GM10266 (cell line): ENCODE data around the gene JMJD1C.
A peak's percentile ranks its signal among the peaks of the same experiment; 100 is the strongest.

Experiments
- DNase-seq: peaks from one replicate; pipeline ENCODE4 v3.0.0; 2012; ENCODE audit errors: extremely low spot score
- TF ChIP-seq, protein P1 (sequence below): IDR thresholded peaks from 2 replicates; pipeline ENCODE4 v1.5.1; 2012; ENCODE audit warnings: mild to moderate bottlenecking, low read depth; ENCODE audit not compliant: control insufficient read depth, insufficient read depth; ENCODE audit errors: missing control alignments

The JMJD1C gene

DNA sequence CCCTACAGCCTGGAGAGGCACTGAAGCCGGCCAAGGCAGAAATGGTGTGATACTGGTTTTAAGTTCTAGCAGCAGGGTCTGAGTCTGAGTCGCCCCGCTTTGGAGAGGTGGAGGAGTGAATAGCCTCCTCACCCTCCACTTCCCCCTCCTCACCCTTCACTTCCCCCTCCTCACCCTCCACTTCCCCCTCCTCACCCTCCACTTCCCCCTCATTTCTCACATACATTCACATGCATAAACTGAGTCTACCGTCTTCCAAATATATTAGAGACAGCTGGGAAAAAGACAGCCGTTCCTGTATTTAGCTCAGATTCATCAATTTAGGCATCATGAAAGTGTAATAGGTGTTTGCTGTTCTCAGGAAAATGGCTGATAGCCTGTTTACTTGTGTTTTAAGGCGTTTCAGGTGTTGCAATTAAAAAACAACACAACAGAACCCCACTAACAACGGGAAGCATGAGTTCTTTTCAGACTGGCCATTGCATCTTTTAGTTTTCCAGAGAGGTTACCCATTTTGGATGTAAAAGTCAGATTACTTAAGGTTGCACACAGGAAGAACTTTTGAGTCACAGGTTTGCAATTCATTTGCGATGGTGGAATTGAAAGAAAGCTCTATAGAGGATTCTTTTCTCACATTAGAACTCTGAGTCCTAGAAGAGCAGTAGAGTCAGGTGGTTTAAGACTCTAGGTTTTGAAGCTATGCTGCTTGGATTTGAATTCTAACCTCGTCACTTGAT lies 331.8 kb downstream of the JMJD1C start:
- TF ChIP-seq, protein P1, sequence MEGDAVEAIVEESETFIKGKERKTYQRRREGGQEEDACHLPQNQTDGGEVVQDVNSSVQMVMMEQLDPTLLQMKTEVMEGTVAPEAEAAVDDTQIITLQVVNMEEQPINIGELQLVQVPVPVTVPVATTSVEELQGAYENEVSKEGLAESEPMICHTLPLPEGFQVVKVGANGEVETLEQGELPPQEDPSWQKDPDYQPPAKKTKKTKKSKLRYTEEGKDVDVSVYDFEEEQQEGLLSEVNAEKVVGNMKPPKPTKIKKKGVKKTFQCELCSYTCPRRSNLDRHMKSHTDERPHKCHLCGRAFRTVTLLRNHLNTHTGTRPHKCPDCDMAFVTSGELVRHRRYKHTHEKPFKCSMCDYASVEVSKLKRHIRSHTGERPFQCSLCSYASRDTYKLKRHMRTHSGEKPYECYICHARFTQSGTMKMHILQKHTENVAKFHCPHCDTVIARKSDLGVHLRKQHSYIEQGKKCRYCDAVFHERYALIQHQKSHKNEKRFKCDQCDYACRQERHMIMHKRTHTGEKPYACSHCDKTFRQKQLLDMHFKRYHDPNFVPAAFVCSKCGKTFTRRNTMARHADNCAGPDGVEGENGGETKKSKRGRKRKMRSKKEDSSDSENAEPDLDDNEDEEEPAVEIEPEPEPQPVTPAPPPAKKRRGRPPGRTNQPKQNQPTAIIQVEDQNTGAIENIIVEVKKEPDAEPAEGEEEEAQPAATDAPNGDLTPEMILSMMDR: no peak
- DNase-seq: no peak

DNA sequence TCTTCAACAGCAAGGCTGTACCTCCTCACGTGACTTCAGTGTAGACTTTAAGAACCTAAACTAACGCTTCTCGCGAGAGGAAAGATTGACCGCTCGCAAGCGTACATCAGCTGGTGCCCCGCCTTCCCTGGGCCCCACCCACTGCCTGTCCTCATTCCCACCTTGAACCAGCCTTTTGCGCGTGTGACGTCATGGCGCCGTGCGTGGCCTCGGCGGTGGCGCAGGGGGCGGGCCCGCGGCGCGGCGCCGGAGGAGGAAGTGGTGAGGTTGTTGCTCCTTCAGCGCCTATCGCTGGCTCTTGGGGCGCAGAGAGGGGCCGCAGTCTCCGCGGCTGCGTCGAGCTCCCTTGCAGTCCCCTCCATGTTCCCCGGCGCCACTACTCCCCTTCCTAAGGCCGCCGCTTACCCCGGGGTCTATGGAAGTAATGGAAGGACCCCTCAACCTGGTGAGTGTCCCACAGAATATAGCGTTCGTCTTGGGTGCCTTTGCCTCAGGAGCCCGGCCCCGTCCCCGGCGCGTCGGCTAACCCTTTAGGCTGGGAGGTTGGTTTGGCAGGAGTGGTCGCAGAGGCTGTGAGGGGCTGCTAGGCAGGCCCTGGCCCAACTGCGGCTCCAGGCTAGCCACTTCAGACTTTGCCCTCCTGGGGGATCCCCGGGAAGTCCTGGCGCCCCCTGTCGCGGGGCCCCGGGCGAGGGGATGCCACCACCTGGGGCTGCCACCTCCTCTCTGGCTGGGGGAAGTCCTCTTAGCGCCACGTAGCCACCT lies 332.5 kb downstream of the JMJD1C start, which contains the start of gene NRBF2:
Gene NRBF2 (plus strand): TSS at position 273 of the 765 bp plus-strand sequence. CDS start 143 bp downstream, at position 416.
- TF ChIP-seq, protein P1: peak; percentile 37
- peak; percentile 92 for DNase-seq

DNA sequence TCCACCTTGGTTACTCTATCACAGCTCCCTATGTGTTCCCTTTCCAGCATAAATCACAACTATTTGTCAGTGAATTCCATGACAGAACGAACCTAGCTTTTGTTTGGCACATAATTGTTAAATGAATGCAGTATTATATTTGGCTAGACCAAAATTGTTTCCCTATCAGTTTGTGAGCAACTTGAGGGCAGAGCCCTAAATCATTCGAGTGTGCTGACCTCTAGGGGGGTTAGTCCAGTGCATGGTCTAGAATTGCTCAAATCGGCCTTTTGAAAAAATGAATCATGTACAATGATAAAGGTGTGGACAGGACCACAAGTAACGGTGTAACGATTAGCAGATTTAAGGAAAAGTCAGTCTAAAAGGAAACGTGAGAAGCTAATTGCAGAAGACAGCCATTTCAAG lies 333.1 kb downstream of the JMJD1C start:
- TF ChIP-seq, protein P1: no peak

DNA sequence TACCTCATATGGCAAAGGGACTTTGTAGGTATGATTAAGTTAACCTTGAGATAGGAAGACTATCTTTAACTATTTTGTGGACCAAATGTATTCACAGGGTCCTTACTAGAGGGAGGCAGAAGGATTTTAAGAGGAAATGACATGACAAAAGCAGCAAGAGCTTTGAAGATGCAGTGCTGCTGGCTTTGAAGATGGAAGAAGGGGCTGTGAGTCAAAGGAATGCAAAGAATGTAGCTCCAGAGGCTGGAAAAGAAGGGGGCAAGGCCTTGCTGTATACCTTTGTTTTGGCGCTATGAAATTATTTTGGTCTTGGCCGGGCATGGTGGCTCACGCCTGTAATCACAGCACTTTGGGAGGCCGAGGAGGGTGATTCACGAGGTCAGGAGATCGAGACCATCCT lies 335.9 kb downstream of the JMJD1C start:
- DNase-seq: no peak
- TF ChIP-seq, protein P1: no peak

More for the DNA sequence above, 333.1 kb downstream of the JMJD1C start:
- no peak for DNase-seq

DNA sequence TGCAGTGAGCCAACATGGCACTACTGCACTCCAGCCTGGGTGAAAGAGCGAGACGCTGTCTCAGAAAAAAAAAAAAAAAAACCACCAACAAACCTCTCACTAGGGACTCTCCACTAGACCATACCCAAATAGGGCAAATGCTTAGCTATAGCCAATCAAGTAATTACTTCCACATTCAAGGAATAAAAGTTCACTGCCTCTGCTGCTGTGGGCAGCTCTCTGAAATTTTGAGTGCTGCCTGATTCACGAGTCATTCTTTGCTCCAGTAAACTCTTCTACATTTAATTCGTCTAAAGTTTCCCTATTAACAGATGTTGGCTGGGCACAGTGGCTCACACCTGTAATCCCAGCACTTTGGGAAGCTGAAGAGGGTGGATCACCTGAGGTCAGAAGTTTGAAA lies 337.3 kb downstream of the JMJD1C start:
- no peak for DNase-seq
- TF ChIP-seq, protein P1: no peak

DNA sequence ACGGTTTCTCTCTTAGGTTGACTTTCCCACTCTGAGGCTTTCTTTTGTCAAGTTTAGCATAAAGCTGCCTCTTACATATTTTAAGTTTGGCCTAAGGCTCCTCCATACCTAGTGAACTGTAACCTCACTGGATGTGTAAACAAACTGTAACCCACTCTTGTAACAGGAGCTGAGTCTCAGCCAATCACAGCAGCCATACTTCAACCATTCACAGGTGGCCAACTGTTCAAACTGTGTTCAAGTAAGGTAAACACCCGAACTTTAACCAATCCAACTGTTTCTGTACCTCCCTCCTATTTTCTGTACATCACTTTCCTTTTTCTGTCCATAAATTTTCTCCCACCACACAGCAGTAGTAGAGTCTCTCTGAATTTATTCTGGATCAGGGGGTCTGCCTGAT lies 340.3 kb downstream of the JMJD1C start:
- TF ChIP-seq, protein P1: no peak
- no peak for DNase-seq

DNA sequence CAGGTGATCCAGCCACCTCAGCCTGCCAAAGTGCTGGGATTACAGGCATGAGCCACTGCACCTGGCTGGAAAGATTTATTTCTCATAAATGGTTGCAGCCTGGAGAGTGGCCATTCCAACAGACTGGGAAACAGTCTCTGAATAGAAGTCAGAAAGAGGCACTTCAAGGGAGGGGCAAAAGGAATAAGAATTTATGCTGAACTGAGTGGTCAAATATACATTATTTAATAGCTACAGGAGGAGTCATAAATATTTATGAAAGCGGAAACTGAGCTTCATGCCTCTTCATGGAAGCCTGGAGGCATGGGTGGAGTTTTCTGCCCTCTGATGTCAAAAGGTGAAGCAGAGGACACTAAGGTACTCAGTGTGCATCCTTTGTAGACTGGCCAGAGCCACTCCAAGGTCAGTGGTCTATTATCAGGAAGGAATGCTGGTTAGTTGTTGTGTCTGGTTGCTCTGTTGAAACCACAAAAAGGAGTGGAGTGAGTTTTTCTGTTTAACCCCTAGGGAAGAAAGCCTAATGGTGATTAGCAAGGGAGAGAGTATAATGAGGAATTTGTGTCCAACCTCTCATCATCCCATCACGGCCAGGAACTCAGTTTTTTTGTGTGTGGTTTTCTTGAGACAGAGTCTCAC lies 341.9 kb downstream of the JMJD1C start:
- DNase-seq: no peak
- TF ChIP-seq, protein P1: no peak
